Stimulated activated CD8-positive, alpha-beta memory T cell treated with anti-CD3 and anti-CD28 coated beads, Interleukin-2, amount 100 ng/mL, for 1 hour (primary cell): Measurements from ENCODE around the gene ANKRD36C.
"Not testable (repeated sequence)": the region's sequence is repeated elsewhere in the genome, so short reads cannot be mapped to it uniquely, and the experiment has no call there.

Experiments
- DNase-seq, 2 donors: peaks; one replicate each; pipeline ENCODE4 v3.0.0-alpha.2; 2020; ENCODE audit warnings: low read depth in 2 of 2

ANKRD36C gene

GRCh38 chr2:95991351-95992094, at the start of gene ANKRD36C:
TSS of gene ANKRD36C (minus strand) at chr2:95991824. CDS start at chr2:95991708, 116 bp downstream.
- not testable (repeated sequence) for DNase-seq

- not testable (repeated sequence) for DNase-seq
These were observed 43.9 kb upstream of the ANKRD36C start for GRCh38 chr2:96035554-96035953.

GRCh38 chr2:96034792-96035191, 43.2 kb upstream of the ANKRD36C start, which contains the start of gene GPAT2:
TSS of gene GPAT2 (minus strand) at chr2:96034916. CDS start at chr2:96032359, 2,557 bp downstream.
- not testable (repeated sequence) for DNase-seq

GRCh38 chr2:96033997-96034396, 42.4 kb upstream of the ANKRD36C start:
- not testable (repeated sequence) for DNase-seq

- not testable (repeated sequence) for DNase-seq
These were observed 36.2 kb upstream of the ANKRD36C start for GRCh38 chr2:96027725-96028325.

GRCh38 chr2:96025755-96026154, 34.1 kb upstream of the ANKRD36C start:
- DNase-seq = not testable (repeated sequence)

- no peak for DNase-seq
These were observed 33.5 kb upstream of the ANKRD36C start for GRCh38 chr2:96025194-96025492.

- no peak for DNase-seq
These were observed 32.9 kb upstream of the ANKRD36C start for GRCh38 chr2:96024336-96025193.

- not testable (repeated sequence) for DNase-seq
These were observed 32.1 kb upstream of the ANKRD36C start for GRCh38 chr2:96023701-96024100.

GRCh38 chr2:96022701-96023447, 31.2 kb upstream of the ANKRD36C start:
- DNase-seq = peak; percentile 26 to 56

- DNase-seq = not testable (repeated sequence)
These were observed 30.5 kb upstream of the ANKRD36C start for GRCh38 chr2:96022126-96022525.

GRCh38 chr2:96021142-96021541, 29.5 kb upstream of the ANKRD36C start:
- not testable (repeated sequence) for DNase-seq

- not testable (repeated sequence) for DNase-seq
These were observed 28.4 kb upstream of the ANKRD36C start for GRCh38 chr2:96019909-96020590.

GRCh38 chr2:96016321-96016720, 24.7 kb upstream of the ANKRD36C start:
- not testable (repeated sequence) for DNase-seq

GRCh38 chr2:96012792-96013264, 21.2 kb upstream of the ANKRD36C start:
- not testable (repeated sequence) for DNase-seq

GRCh38 chr2:96012086-96012791, 20.6 kb upstream of the ANKRD36C start:
- DNase-seq = not testable (repeated sequence)

- not testable (repeated sequence) for DNase-seq
These were observed 19.5 kb upstream of the ANKRD36C start for GRCh38 chr2:96011129-96011455.

- DNase-seq = peak; percentile 96
These were observed 18.9 kb upstream of the ANKRD36C start for GRCh38 chr2:96010320-96011128.

- DNase-seq = not testable (repeated sequence)
These were observed 18.2 kb upstream of the ANKRD36C start for GRCh38 chr2:96009833-96010232.
